ENCODE data around the gene NCKAP5. TPM values are rescaled to one million over a fixed set of nuclear protein-coding genes. Genes with fewer than 3 reads are reported as not detected.

Gene NCKAP5
- total and polyA plus RNA-seq, 2 of the 8 experiments (the other 6 are each of a cell fraction or from before 2014, with no cell fraction given), result 0.27 to 0.86 TPM

- POLR2A ChIA-PET (ENCODE audit: partially characterized antibody), result no interaction called here
- no peak overlapping the region for H3K27ac ChIP-seq (ENCODE audit: low read depth, low read length)
- H3K79me2 ChIP-seq (ENCODE audit: control insufficient read depth in 1 of 2, insufficient read depth in 2 of 2, low read length in 2 of 2), result no peaks in the 10 kb centered on the region
- H2AK5ac ChIP-seq (ENCODE audit: low read depth, low read length), result no peak overlapping the region
- WGBS, 2 experiments (ENCODE audit: extremely low coverage in 1 of 2, insufficient coverage in 1 of 2, insufficient read length in 1 of 2, insufficient replicate concordance in 2 of 2, low coverage in 1 of 2, low lambda C conversion rate in 2 of 2, missing lambda C conversion rate in 1 of 2), result 81% methylated on average over 2 of the region's 2 CpGs; no CpG with 5 or more reads in 1 of the 2 experiments
- H3K4me2 ChIP-seq (ENCODE audit: insufficient read depth in 1 of 2, low read depth in 2 of 2, low read length in 2 of 2), result no peak overlapping the region
- H3K4me3 ChIP-seq (ENCODE audit: extremely low read depth in 1 of 4, insufficient read depth in 2 of 4, low read depth in 3 of 4, low read length in 4 of 4), result no peak overlapping the region
- no peaks in the 10 kb centered on the region for H3K9me3 ChIP-seq (ENCODE audit: insufficient read depth in 2 of 2, low read depth in 1 of 2, low read length in 1 of 2)
- FAIRE-seq (no peak), DNase-seq (ENCODE audit: low read depth in 1 of 2, low spot score in 2 of 2) (no peak)
- CTCF ChIA-PET (ENCODE audit: partially characterized antibody), result no interaction called here
- H4K91ac ChIP-seq (replicated peaks; ENCODE audit: insufficient read length, low read length), result no peak overlapping the region
- no peak overlapping the region for H3K9ac ChIP-seq (replicated peaks in 1 of 4; ENCODE audit: extremely low read depth in 1 of 4, low read depth in 3 of 4, low read length in 3 of 4)
- no peak overlapping the region for H4K8ac ChIP-seq (ENCODE audit: extremely low read depth, insufficient read depth, low read length)
- H2BK120ac ChIP-seq (replicated peaks; ENCODE audit: low read depth, low read length), result no peak overlapping the region
- H4K20me1 ChIP-seq (replicated peaks in 1 of 2; ENCODE audit: control insufficient read depth in 1 of 2, insufficient read depth in 2 of 2, low read length in 2 of 2), result no peaks in the 10 kb centered on the region
- no peak overlapping the region for H3K14ac ChIP-seq (ENCODE audit: insufficient read length)
- no peak overlapping the region for H2BK20ac ChIP-seq (ENCODE audit: low read length)
- no peaks in the 10 kb centered on the region for H3K79me1 ChIP-seq (ENCODE audit: low read depth, low read length)
- peaks cover 0 to 1% (median 0%) of the 10 kb centered on the region in 4 experiments; a peak in 1 of 7 replicates for H3K27me3 ChIP-seq (replicated peaks in 1 of 4; ENCODE audit: control insufficient read depth in 3 of 4, extremely low read depth in 1 of 4, insufficient read depth in 3 of 4, low read length in 3 of 4)
- H2BK15ac ChIP-seq (ENCODE audit: low read length), result no peak overlapping the region
- no peak overlapping the region for H3K23ac ChIP-seq (ENCODE audit: insufficient read length)
- no peak overlapping the region for H2BK5ac ChIP-seq (ENCODE audit: low read depth, low read length)
- no peak overlapping the region for H3K56ac ChIP-seq (replicated peaks; ENCODE audit: insufficient read length, low read depth, low read length)
- H3K4me1 ChIP-seq (replicated peaks in 1 of 4; ENCODE audit: control insufficient read depth in 3 of 4, insufficient read depth in 4 of 4, low read length in 3 of 4), result no peaks in the 10 kb centered on the region
- no peak overlapping the region for H2BK12ac ChIP-seq (ENCODE audit: low read depth, low read length)
- H3K4ac ChIP-seq (replicated peaks; ENCODE audit: insufficient read length, low read depth, low read length), result no peak overlapping the region
- H3K18ac ChIP-seq (ENCODE audit: extremely low read depth, low read length), result no peak overlapping the region
- no peak overlapping the region for H4K5ac ChIP-seq (ENCODE audit: insufficient read length, low read depth, low read length)
- no peaks in the 10 kb centered on the region for H3K23me2 ChIP-seq (ENCODE audit: low read depth, low read length)
- H2AFZ ChIP-seq (ENCODE audit: low read length), result no peak overlapping the region
- no peaks in the 10 kb centered on the region for H3K36me3 ChIP-seq (ENCODE audit: control insufficient read depth in 2 of 4, insufficient read depth in 4 of 4, low read length in 3 of 4)
- TF ChIP-seq BACH1 (IDR thresholded peaks at IDR 0.05; ENCODE audit: low read length) (no peak), KDM4A (IDR thresholded peaks at IDR 0.05; ENCODE audit: low read depth, low read length, severe bottlenecking) (no peak), TEAD4 (IDR thresholded peaks at IDR 0.05; ENCODE audit: low read depth, low read length) (no peak), E2F6 (IDR thresholded peaks at IDR 0.05) (no peak), CTCF (IDR thresholded peaks at IDR 0.05; ENCODE audit: control extremely low read depth in 1 of 3, insufficient read depth in 1 of 3, low read depth in 1 of 3, low read length in 3 of 3) (no peak), GABPA (IDR thresholded peaks at IDR 0.05; ENCODE audit: borderline replicate concordance, insufficient read depth, low read length) (no peak)
These were observed 489.4 kb downstream of the NCKAP5 start for GRCh38 chr2:133078667-133079411.
